COR-L47 (cell line): ENCODE results near the gene RAPGEF5.
A peak's percentile ranks its signal among the peaks of the same experiment; 100 is the strongest.

Experiments
- DNase-seq: peaks from one replicate; lab custom pipeline; 2025; lab: John Stamatoyannopoulos, UW

Gene RAPGEF5

DNA sequence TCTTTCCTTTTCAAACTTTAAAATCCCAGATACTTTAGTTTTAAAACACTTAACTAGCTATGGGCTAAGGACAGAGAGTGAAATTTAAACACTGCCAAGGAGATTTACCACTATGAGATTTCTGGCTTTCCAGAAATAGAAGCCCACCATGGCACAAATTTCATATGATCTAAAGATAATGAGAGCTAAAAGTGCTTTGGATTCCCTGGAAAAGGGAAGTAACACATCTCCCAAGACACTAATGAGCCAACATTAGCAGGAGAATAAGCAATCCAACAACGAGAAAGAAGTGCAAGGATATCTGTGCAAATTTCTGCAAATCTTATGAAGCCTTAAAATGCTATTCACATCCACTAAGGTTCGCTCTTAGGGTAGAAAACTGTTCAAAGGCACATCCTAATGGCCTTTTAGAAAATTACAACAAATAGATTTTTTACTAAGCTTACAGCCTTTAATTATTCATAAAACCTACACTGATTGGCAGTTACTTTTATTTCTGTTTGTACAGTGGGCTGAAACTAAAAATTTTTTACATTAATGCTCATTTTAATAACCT lies 100.3 kb downstream of the RAPGEF5 start:
- DNase-seq, result no peak

DNA sequence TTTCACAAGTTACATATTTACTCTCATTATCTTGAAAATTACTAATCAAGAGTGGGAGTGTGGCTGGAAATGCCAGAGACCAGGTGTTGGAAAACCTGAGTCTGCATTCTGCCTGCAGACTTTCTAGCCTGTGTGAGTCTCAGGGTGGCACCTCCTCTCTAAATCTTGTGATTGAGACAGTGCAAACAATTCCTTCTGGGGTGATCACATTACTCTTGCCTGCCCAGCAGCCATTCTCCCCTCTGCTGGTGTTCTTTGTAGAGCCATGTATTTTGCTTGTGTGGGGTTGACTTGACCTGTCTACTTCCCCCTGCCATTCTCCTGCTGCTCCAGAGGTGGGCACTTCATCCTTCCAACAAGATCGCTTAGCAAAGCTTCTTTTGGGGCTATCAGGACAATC lies 101.1 kb downstream of the RAPGEF5 start:
- peak; percentile 27 for DNase-seq

DNA sequence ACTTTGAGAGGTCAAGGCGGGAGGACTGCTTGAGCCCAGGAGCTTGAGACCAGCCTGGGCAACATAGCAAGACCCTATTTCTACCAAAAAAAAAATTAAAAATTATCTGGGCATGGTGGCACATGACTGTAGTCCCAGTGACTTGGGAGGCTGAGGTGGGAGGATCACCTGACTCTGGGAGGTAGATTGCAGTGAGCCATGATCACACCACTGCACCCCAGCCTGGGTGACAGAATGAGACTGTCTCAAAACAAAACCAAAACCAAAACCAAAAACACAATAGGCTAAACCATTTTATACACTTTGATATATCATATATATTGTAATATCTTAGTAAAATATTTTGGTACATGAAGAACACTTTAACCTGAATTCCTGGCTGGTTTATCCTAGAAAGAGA lies 101.6 kb downstream of the RAPGEF5 start:
- no peak for DNase-seq

DNA sequence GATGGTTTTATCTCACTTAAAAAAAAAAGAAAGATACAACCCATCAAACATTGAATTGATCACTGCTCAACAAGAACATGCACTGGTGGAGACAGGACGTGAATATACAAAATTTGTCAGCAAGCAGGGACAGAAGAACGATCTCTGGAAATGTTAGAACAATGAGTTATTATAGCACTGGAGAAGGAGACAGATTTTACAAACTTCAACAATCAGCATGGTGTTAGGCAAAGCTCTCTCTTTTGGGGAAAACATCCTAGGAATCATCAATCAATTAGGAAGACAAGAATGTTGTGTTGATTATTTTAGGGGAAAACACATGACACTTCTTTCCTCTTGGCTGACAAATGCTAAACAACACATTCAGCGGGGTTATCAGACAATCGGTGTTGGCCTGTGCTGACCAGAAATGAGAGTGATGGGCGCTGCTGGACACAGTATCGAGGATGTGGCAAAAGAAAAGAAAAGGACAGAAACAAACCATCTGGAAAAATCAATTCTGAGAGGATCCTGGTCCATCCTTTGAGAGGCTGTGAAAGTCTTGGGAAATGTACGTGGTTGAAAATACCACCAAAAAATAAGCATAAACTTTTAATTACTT lies 103.9 kb downstream of the RAPGEF5 start:
- DNase-seq, result no peak

DNA sequence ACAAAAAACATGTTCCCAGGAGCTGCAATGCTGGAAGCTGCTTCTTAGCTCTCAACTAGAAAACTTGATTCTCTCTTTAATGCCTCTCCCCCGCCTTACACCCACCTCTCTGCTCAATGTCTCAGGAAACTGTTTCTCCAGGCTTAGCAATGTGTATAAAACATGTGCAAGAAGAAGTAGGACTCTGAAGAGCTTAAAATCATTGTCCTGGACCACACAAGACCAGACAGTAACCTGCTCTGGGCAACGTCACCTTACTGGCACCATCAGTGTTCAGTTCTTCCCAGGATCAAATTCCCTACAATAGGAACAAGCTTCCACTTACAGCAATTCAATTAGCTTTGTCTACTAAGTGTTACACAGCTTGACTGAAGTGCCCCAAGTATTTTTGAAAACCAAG lies 104.9 kb downstream of the RAPGEF5 start:
- no peak for DNase-seq

DNA sequence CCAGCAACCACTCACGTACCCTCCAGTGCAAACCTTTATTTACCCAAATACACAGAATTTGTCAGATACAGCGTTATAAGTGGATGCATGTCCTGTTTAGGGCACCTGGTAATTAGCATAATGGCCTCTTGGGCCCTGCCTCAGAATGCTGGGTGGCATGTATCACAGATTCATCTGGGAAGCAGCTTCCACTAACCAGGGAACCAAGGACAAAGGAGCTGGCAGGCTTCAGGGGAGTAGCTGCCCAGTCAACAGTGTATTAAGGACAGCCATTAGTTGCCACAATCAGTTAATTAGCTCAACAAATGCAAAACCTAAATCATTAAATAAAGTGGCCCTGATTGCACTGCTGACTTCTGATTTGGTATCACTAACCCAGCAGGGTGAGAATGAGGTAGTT lies 105.7 kb downstream of the RAPGEF5 start:
- peak; percentile 37 for DNase-seq

DNA sequence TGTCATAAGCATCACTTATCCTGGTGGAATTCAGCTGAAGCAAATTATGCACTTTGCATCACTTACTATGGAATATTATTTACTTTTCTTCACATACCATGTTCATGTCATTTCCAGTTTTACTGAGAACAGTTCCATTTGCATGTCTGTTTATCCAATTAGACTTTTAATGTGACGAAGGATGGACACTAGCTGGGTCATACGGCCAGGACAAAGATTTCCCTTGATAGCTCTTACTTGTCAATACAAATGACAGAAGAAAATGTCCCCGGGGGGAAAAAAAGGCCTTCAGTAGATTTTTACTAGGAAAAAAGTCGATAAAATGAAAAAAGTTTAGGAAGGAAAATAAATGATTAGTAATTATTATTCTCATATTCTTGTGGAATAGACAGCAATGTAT lies 106.6 kb downstream of the RAPGEF5 start:
- no peak for DNase-seq

DNA sequence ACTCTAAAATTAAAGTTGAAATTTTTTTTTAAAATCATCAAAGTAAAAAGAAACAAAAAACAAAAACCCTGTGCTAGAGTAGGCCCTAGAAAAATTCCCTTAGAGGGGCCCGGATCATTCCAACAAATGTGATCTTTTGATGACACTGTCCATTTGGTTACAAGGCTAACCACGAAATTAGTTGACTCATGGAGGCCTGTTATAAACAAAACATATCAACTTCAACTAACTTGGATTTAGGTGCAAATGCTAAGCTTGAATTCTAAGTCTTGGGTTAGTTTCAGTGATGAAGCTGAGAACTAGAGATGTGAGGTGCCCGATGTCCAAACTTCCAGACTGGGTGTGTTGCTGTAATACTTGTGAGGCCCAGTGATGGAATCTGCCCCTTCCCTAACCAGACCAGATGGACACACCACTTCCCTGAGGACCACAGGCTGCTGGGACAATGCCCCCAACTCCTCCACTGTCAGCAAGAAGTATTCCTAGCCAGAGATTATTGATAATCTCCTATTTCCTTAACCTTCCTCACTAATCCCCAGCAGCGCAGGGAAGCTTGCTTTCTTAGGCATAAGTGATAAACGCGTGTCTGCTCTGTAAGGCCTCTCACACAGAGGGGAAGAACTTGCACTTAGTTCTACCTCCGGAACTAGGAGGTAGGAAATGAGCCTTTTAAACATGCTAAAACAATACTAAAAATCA lies 108.7 kb downstream of the RAPGEF5 start:
- DNase-seq, result no peak

DNA sequence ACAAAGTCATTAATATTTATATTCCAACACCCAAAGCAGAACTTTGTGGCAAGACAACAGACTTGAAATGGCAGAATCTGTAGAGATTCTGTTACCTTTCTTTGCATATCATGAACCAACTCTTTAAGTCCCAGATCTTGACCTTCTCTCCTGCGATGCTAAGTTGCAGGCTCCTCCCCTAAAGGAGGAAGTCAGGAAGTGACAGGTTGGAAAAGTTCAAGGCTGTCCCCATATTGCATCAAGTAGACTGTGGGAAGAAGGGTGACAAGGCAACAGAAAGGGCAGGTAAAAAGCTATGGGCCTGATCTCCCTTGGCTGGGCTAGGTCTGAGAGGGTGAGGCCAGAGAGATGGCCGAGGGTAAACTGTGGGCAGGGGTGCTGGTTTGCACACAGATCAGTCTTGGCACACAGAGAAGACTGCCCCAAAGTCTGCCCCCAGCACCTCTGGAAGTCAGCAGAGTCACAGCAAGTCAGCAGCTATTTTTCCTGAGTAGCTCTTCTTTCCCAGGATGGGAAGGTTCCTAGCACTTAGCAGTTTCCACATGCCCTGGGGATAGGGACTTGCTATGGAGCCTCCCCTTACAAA lies 115.1 kb downstream of the RAPGEF5 start:
- no peak for DNase-seq

DNA sequence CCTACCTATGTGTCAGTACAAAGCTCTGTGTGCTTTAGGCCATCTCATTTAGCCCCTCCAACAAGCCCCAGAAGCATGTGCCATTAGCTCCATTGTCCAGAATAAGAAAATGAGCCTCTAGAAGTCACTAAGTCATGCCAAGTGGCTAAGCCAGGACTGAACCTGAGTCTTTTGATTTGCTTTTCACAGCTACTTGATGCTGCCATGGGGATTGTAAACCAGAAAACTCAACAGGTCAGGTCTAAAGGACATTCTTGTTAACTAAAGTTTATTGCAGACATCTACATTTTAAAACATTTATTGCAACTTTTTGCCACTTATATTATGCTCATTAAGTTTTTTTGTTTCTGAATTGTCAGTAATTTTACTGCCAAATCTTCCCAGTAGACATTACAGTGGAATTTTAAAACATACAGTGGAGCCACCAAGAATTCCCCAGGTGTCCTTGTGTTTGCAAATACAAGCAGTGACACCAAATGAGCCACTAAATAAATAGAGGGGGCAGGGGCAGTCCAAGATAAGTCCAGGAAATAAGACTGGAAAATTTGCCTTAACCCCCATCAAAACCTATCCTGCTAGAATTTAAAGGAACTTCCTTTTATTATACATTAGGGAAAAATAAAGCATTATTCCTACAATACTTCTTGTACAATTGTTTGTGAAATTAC lies 115.9 kb downstream of the RAPGEF5 start:
- no peak for DNase-seq

DNA sequence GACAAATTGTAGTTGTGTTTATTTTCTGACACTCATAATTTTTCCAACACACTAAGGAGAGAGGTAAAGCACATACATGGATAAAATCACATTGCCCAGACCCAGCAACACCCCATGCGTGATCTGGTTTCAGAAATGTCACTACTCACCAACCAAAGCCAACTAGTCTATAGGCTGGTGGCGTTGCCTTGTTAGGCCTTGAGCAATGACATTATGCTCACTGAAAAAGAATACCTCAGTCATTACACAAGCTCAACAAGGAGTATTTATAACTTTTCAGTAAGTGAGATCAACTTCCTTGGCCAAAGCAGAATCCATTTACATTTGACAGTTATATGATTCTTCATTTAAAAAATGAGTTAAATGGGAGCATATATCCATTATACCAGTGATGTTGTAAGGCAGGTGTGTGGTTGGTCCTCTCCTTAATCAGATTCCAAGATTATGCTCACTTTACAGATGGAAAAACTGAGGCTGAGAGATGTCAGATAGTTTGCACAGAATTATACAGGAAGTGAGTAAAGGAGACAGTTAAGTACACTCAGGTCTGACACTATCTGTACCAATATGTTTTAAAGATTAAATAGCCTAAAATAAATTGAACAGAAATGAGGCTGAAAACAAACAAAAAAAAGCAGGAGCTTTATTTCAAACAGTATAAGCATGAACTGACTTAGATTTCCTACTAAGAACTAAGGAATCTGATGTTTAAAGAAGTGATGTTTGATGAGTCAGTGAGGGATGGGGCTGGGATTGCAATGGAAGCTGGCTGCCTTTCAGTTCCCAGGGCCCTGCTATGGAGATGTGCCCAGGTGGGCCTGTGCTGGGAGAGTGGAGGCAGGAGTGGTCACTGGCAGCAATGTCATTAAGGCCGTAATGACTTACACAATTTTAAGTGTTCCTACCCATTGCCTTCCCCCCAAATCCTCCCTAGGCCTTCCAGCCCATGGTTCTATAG lies 118.3 kb downstream of the RAPGEF5 start:
- DNase-seq, result no peak

DNA sequence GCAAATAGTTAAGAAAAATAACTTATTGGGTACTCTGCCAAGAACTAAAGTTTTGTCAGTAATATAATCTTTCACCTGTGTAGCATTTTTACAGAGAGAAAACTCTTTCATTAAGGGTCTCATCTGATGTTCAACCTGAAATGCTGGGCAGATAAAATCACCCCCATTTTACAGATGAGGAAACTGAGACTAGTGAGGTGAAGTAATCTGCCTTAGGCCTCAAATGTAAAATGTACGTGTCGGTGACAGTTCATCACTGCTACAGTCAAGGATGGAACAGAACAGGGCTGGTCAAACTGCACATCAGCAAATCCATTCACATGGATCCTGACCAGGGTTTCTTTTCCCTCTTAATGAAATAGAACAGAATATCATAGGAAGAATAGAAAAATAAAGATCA lies 121.8 kb downstream of the RAPGEF5 start:
- no peak for DNase-seq

DNA sequence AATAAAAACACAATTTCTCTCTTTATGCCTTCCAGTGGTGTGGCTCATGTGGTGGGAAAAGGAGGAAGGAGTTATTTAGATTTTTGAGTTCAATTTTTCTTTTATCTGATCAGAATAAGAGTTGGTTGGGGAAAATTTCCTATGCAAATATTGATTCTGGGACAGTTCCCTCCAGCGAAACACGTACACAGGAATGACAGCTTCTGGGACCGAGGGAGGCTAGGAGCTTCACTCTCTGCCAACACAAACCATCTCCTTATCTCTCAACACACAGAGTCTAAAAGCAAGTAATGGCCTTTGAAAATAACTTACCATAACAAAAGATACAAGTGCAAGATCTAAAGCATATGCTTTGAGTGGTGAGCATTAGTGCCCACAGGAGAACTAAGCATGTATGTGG lies 122.7 kb downstream of the RAPGEF5 start:
- DNase-seq, result no peak

DNA sequence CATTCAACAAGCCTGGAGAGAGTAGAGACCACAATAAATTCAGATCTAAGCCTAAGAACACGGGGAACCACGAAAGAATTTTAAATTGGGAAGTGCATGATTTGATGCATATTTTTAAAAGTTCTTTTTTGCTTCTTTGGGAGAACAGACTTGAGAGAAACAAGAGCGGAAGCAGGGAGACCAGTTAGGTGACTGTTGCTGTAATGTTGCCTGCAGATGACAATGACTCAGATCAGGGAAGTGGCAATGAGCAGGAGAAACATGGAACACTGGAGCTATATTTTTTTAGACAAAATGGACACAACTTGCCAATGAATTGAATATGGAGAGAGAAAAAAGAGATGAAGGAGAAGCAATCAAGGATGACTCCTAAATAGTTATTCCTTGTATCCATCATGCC lies 125.1 kb downstream of the RAPGEF5 start:
- no peak for DNase-seq

DNA sequence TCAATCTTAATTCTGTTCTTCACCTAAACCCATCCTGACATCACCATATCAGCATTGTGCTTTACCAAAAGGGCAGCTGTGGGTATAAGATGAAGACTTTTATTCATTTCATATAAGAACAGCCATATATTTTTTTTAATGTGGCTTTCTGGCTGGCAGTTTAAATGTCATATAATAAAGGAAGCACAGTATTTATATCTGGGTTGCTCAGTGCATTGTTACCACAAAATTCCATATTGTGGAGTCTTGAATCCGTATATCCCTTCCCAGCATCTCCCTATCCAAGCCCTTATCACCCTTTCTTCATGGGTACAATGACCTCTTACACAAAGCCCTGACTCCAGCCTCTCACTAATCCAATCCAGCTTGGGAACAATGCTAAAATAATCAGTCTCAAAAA lies 125.8 kb downstream of the RAPGEF5 start:
- DNase-seq, result no peak

DNA sequence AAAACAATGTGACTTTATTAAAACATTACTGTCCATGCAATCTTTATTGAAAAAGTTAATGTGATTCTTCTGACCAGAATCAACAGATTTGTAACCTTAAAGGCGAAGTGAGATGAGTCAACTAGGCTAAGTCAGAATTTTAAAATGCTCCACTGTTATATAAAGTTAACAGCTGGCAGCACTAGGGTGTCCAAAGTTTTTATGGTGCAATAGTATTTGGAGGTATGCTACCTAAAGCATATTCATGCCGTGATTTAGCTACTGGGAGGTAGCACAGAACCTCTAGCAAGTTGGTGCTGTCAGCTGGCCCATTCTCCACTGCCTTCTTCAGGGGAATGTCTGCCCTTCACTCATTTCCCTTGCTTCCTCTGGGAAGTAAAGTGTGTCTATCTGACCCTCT lies 126.7 kb downstream of the RAPGEF5 start:
- DNase-seq, result no peak

DNA sequence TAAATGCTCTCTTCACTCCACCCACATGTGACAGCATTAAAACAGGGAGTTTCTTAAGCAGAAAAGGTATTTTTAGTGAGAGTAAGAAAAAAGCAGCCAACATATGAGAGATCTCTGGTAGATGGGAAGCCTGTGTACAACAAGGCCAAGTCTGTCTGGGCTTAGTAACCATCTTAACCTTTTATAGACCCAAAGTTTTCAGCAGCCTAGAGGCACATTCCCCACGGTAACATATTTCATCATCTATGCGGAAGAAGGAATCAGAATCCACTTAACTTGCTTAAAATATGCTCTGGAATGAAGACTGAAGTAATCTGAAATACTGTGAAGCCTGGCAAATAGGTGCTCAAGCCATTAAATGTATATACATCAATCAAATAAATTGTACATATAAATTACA lies 127.8 kb downstream of the RAPGEF5 start:
- no peak for DNase-seq

DNA sequence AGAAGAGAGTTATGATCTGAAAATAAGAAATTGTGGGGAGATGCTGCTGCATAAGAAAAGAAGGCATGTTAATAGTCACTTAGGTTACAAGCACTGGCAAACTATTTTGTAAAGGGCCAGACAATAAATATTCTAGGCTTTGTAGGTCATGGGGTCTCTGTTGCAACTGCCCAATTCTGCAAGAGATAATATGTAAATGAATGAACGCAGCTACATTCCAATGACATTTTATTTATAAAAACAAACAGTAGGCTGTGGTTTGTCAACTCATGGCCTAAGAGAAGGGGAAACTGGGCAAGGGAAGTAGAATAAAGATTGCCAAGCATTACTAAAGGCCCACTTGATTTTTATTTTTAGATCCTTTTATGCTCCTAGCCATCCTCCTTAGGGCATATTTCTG lies 133.1 kb downstream of the RAPGEF5 start:
- no peak for DNase-seq

DNA sequence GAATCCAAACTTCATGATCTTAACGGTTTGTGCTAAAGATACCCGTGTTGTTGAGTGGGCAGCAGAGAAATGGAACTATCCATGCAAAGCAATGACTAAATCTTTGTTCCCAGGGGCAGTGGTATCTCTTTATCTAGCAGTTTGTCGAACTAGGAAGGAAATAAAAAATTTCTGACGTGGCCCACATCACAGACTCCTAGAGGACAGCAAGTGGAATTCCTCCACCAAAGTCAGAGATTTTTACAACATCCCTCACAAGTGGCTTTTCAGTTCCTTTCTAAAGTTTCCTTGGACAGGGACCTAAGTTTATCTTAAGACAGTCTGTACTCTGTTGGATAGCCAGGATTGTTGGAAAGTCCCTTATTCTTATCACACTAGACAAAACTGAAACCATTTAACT lies 136.0 kb downstream of the RAPGEF5 start:
- DNase-seq, result no peak

DNA sequence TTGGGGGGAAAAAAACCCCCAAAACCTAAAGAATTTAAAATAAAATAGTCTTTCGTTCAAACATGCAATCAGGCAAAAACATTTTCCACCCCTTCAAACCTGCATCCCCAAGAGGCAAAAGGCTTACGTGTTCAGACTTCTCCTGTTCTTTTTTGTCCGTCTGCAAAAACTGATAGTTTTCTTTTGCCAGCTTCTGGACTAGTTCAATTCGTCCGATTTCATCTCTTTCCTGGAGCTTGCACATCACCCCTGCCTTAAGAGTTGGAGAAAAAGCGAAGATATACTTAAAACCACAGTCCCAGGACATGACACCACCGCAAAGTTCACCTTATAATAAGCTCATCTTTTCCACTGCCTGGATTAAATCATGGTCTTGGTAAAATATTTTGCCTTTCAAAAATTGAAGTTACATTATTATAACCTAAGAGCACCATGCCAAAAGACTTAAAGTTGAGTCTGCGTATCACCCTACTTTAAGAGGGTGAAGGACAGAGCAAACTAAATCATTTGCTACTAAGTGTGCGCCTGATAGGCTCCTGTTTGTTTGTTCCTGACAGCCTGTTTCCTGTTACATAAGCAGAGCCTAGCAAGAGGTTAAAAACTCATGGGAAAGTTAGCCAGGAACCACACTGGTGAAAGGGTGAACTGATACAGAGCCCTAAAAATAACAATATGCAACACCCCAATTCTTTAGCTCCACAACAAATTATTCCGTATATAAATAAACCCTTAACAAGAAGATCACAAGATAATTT lies 137.0 kb downstream of the RAPGEF5 start:
- no peak for DNase-seq

DNA sequence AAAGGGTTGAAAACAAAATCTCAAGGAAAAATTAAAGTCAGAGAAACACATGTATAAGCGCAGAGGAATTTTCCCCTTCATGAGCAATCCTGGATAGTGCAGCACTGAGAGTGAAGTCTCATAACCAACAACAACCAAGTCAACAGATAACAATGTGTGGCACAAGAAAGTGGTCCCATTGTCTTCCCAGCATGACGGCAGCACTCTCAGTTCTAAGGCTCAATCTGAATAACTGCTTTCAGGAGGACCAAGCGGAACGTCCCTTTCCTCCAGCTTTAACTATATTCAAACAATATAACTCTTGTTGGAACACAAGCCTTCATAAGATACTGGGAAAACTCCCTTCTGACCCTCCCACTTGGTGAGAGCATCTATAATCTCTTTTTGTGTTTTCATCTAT lies 137.9 kb downstream of the RAPGEF5 start:
- DNase-seq, result no peak
